Endometrial microvascular endothelial cells (primary cell): ENCODE measurements around the gene FOXJ1. TPM values are rescaled to one million over a fixed set of nuclear protein-coding genes. Genes with fewer than 3 reads are reported as not detected.

ENCODE experiments used
- in situ Hi-C: cut with HindIII; loops from 2 replicates; pipeline ENCODE4 v1.10.0; 2017; ENCODE audit warnings: low sequenced_read_pairs, low pct_unique_long_range_greater_than_20kb; ENCODE audit errors: inconsistent ontology term
- total RNA-seq: library from RNA; depleted of rRNA; stranded (reverse); fragments of >200 nt; gene quantifications from one replicate; pipeline ENCODE4 v1.2.3, GENCODE V29; 2015; ENCODE audit errors: inconsistent ontology term

FOXJ1 gene
- total RNA-seq, 1 donor from 2014 or later, result not detected

DNA sequence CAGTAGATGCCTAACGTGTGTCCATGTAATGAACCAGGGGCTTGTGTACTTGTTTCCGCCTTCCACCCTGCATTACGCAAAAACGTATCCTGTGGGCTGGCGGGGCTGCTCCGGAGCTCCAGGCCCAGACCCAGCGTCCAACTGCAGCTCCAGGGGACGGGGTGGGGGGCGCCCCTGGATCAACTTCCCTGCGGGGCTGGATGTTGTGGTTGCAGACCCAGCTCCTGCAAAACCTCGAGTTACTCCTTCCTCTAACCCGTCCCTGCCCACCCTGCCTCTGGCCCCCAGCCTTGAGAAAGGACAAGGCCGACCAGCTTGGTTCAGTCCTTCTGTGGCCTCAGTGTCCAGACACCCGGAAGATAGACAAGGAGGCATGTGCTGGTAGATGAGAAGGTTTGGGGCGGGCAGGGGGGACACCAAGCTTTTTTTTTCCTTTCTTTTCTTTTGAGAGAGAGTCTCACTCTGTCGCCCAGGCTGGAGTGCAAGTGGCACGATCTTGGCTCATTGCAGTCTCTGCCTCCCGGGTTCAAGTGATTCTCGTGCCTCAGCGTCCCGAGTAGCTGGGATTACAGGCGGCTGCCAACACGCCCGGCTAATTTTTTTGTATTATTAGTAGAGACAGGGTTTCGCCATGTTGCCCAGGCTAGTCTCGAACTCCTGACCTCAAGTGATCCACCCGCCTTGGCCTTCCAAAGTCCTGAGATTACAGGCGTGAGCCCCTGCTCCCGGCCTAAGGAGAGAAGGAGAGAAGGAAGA, 36.7 kb downstream of the FOXJ1 start:
- in situ Hi-C loops, result no loop called here

DNA sequence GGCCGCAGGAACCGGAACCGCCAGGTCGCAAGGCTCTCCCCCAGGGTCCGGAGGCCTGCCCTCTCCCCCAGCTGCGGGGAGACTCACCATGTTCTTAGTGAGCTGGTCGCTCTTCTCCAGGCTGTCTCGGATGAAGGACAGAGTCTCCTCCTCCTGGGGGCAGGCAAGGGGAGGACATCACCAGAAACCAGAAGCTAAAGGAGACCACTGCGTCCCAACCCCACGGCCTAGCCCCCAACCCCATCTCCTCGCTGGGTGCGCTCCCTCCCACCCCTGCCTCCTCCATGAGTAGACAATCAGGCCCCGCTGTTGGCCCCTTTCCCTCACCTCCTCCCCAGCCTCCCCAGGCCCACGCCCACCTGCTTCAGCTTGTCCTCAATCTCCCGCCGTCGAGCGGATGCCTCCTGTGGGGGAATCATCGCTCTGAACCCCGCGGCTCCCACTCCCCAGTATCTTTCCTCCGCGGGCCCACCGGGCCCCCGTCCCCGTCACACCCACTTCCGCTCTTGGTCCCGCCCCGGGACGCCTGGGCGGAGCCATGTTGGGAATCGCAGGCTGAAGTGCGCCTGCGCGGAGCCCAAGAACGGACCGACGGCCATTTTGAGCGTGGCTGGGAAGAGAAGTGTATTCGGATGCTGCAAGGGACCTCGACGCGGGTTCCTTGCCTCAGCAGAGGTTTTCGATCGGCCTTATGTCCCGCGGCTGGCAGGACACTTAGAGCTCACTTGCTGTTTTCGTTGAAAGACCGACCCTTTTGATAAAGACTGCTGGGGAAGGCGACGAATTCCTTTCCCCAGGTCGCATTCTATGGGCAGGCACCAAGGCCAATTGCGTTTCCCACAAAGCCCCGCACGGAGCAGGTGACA, 37.5 kb downstream of the FOXJ1 start, which contains the start of gene EXOC7:
EXOC7 (minus strand) TSS at position 514 of the 866 bp plus-strand sequence; CDS start at position 419, 95 bp downstream.
- in situ Hi-C loops, result no loop called here

- in situ Hi-C loops, result no loop called here
These were observed 38.1 kb downstream of the FOXJ1 start for GRCh38 chr17:76102944-76103273.

GRCh38 chr17:76097716-76098295, 43.2 kb downstream of the FOXJ1 start:
- in situ Hi-C loops, result no loop called here

DNA sequence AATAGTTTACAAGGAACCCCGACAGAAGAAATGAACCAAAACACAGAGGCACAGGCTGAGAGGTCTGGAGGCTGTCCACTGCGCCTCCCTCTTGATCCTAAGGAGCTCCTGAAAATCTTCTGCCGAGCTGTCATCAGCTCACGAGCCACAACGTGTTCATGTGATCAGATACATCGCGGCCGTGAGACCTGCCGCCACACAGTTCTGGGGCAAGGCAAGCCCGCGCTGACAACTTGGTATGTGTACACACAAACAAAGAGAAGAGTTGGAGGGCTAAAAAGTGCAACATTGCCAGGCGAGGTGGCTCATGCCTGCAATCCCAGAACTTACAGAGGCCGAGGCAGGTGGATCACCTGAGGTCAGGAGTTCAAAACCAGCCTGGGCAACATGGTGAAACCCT, 45.1 kb downstream of the FOXJ1 start:
- in situ Hi-C loops, result no loop called here

DNA sequence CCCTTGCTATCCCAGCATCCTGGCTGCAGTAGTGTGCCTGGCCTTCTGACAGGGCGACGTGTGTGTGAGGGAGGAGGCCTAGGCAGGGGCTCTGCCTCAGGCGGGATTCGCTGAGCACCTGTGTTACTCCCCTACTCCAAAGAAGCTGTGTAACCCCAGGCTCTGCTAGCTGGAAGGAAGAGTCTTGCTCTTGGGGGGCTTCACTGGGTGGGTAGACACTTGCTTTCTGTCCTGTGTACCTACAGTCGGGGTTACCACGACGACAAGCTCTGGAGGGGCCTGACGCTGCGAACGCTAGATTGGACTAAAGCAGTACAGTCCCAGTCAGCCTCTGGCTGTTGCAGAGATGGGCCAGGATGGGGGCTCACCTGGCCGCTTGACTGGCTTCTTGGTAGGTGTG, 47.0 kb downstream of the FOXJ1 start:
- in situ Hi-C loops, result no loop called here

DNA sequence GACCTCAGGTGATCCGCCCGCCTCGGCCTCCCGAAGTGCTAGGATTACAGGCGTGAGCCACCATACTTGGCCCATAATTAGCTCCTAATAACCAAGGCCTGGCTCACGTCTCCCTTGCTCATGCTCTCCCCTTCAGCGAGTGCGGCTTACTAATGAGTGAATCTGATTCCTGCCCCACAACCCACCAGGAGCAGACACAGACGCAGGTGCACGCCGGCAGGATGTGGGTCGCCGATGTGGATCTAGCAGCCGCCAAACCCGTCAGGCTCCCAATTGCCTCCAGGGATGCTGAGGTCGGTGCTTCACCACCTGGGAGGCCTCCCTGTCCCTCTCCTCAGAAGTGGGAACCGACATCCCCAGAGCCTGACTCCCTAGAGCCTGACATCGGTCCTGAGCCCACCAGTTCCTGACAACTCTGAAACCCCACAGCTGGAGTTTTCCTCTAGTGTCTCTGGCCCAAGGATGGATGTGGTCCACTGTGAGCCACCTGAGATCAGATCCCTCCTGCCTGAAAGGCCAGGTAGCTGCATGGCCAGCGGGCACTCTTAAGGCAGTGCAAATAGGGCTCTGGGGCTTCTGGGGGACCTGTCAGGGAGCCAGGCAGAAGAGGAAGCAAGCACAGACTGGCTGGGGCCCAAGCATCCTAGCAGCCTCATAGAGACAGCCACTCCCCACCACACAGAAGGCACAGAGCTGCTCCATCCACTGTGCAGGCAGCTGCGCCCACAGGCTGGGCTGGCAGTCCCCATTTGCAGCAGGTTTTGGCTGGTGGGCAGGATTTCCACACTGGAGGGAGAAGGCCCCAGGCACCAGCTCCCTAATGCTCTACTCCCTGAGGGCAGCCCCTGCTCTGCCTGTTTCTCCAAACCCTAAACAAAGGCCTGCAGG, 48.3 kb downstream of the FOXJ1 start:
- in situ Hi-C loops, result no loop called here

GRCh38 chr17:76091526-76092286, 49.3 kb downstream of the FOXJ1 start:
- in situ Hi-C loops, result no loop called here

DNA sequence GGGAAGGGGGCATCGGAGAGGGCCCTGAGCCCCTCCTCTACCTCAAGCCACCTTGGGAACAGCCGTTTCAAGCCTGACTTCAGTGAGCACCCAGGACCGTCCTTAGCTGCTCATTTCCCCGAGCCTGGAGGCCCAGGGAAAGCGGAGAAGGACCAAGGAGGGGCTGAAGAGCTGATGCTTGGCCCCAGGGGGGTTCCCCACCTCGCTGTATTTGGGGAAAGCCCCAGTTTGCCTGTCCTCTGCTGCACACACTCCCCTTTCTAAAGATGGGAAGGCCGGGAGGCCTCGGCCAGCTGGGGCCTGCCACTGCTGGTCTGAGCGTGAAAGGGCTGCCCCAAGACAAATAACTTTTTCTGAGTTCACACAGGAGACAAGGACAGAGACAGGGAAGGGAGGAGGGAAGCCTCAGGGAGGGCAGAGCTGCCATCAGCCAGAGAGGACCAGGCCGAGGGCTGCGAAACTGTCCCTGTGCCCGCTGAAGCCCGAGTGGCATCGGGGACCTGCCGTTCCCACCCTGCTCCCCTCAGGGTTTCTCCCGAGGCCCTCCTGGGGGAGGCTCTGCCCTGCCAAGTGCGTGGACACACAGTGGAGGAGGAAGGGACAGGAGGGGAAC, 50.4 kb downstream of the FOXJ1 start:
- in situ Hi-C loops, result no loop called here

DNA sequence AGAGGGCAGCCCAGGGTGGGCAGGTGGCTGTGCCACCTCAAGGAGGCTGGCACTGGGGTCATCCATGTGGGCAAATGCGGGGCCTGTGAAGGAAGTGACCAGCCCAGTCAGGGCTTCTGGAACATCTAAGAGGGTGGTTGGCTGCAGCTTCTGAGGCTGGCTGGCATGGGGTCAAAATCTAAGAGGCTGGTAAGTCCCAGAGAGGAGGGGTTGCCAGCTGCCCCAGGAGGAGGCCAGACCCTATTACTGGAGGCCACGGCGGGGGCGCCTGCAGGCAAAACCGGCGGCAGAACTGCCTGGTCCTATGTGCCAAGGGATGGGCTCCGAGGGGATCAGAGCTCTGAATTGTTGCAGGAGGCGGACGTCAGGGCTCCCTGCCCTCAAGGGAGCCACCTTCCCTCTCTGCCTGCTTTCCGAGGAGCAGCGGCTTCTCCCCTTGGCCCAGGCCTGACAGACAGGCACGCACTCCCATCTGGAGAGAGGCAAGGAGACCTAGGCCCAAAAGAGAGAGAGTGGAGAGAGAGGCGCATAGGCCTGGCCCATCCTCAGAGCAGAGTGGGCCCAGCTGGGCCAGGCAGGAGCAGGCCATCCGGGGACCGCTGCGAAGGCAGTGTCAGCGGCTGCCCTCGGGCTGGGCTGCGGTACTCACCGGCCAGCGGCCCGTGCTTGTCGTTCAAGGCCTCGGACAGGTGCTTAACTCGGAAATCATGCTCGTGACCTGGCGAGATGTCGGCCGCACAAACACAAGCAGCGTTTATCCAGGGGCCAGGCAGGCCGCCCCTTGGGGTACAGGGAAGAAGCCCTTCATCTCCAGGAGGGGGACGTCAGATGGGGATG, 51.1 kb downstream of the FOXJ1 start:
- in situ Hi-C loops, result no loop called here

- in situ Hi-C loops, result no loop called here
These were observed 52.0 kb downstream of the FOXJ1 start for GRCh38 chr17:76088868-76089576.

GRCh38 chr17:76088041-76088867, 52.8 kb downstream of the FOXJ1 start:
- in situ Hi-C loops, result no loop called here

GRCh38 chr17:76087531-76087930, 53.5 kb downstream of the FOXJ1 start:
- in situ Hi-C loops, result no loop called here

- in situ Hi-C loops, result no loop called here
These were observed 54.7 kb downstream of the FOXJ1 start for GRCh38 chr17:76086384-76086783.
